CD14-positive monocyte (primary cell): ENCODE measurements around the gene HSPB2. TPM values are rescaled to one million over a fixed set of nuclear protein-coding genes. Genes with fewer than 3 reads are reported as not detected.

Experiments used
- DNase-seq, 3 donors: peaks; one replicate each; pipeline ENCODE4 v3.0.0-alpha.2; 2011 to 2022
- H2AFZ ChIP-seq: 2 replicates; pipeline ENCODE4 v1.6.0; 2012; ENCODE audit warnings: mild to moderate bottlenecking, low read depth, low read length, inconsistent platforms; ENCODE audit not compliant: insufficient read depth, poor library complexity, severe bottlenecking
- H3K27ac ChIP-seq, 2 donors: 1 replicate in 1 of 2; 2 replicates in 1 of 2; pipeline ENCODE4 v1.5.1; 2012 to 2013; ENCODE audit warnings: low read length in 2 of 2, control low read depth in 1 of 2, inconsistent platforms in 1 of 2, low read depth in 1 of 2, mild to moderate bottlenecking in 1 of 2
- H3K27me3 ChIP-seq, 2 donors: one replicate each; pipeline versions ENCODE4 v1.6.0 to v1.6.1; 2011 to 2013; ENCODE audit warnings: low read length in 2 of 2; ENCODE audit not compliant: control insufficient read depth in 2 of 2, insufficient read depth in 2 of 2
- H3K36me3 ChIP-seq, 2 donors: replicated peaks in 1 of 2; 1 replicate in 1 of 2; 2 replicates in 1 of 2; pipeline versions ENCODE4 v1.5.1 to v1.6.1; 2012 to 2013; ENCODE audit warnings: low read length in 2 of 2, control low read depth in 1 of 2, inconsistent platforms in 1 of 2, mild to moderate bottlenecking in 1 of 2; ENCODE audit not compliant: insufficient read depth in 2 of 2, control insufficient read depth in 1 of 2
- H3K4me1 ChIP-seq, 2 donors: 1 replicate in 1 of 2; 2 replicates in 1 of 2; pipeline versions ENCODE4 v1.5.1 to v1.6.1; 2012 to 2013; ENCODE audit warnings: low read length in 2 of 2, control low read depth in 1 of 2, inconsistent platforms in 1 of 2, mild to moderate bottlenecking in 1 of 2, moderate library complexity in 1 of 2; ENCODE audit not compliant: insufficient read depth in 2 of 2, control insufficient read depth in 1 of 2
- H3K4me2 ChIP-seq: replicated peaks from 2 replicates; pipeline ENCODE3; 2012; ENCODE audit warnings: low read length, moderate library complexity, mild to moderate bottlenecking; ENCODE audit not compliant: poor library complexity, severe bottlenecking; ENCODE audit errors: extremely low read depth
- H3K4me3 ChIP-seq, 3 experiments: fragments of 200-600 bp in 1 of 3; sonication (generic) in 1 of 3; replicated peaks in 1 of 3; 1 replicate in 2 of 3; 2 replicates in 1 of 3; pipeline ENCODE4 v1.5.1; 2011 to 2013; ENCODE audit warnings: low read length in 3 of 3, mild to moderate bottlenecking in 3 of 3, control low read depth in 2 of 3, low read depth in 2 of 3, inconsistent platforms in 1 of 3, moderate library complexity in 1 of 3
- H3K79me2 ChIP-seq: 2 replicates; pipeline ENCODE4 v1.6.0; 2012; ENCODE audit warnings: mild to moderate bottlenecking, control low read depth, inconsistent platforms, low read length, moderate library complexity; ENCODE audit not compliant: insufficient read depth
- H3K9ac ChIP-seq: 2 replicates; pipeline ENCODE4 v1.6.0; 2017; ENCODE audit warnings: low read length, mild to moderate bottlenecking; ENCODE audit not compliant: insufficient read depth, poor library complexity, severe bottlenecking
- H3K9me3 ChIP-seq, 2 donors: replicated peaks in 1 of 2; 1 replicate in 1 of 2; 2 replicates in 1 of 2; pipeline versions ENCODE4 v1.5.1 to v1.6.1; 2012 to 2013; ENCODE audit warnings: low read length in 2 of 2, control low read depth in 1 of 2; ENCODE audit not compliant: control insufficient read depth in 1 of 2, insufficient read depth in 1 of 2
- H4K20me1 ChIP-seq: 2 replicates; pipeline ENCODE4 v1.6.0; 2012; ENCODE audit warnings: mild to moderate bottlenecking, low read length, control low read depth, moderate library complexity; ENCODE audit not compliant: insufficient read depth
- H3K27ac Mint-ChIP-seq, 7 donors: one replicate each; pipeline ENCODE4 v1.8.0; 2020; ENCODE audit warnings: mild to moderate bottlenecking in 7 of 7, mixed read lengths in 7 of 7, moderate library complexity in 6 of 7, inconsistent platforms in 2 of 7
- H3K27me3 Mint-ChIP-seq, 3 donors: one replicate each; pipeline ENCODE4 v1.8.0; 2021 to 2022; ENCODE audit warnings: low read depth in 3 of 3, mild to moderate bottlenecking in 3 of 3, mixed read lengths in 3 of 3, moderate library complexity in 3 of 3, inconsistent platforms in 1 of 3
- H3K36me3 Mint-ChIP-seq, 2 donors: one replicate each; pipeline ENCODE4 v1.8.0; 2020; ENCODE audit warnings: mixed read lengths in 2 of 2, inconsistent platforms in 1 of 2, mild to moderate bottlenecking in 1 of 2
- H3K4me1 Mint-ChIP-seq: one replicate; pipeline ENCODE4 v1.8.0; 2020; ENCODE audit warnings: mild to moderate bottlenecking, mixed read lengths
- H3K4me3 Mint-ChIP-seq, 2 donors: one replicate each; pipeline ENCODE4 v1.8.0; 2020; ENCODE audit warnings: mild to moderate bottlenecking in 2 of 2, mixed read lengths in 2 of 2, moderate library complexity in 1 of 2
- H3K9me3 Mint-ChIP-seq, 7 donors: one replicate each; pipeline ENCODE4 v1.8.0; 2020 to 2022; ENCODE audit warnings: mixed read lengths in 7 of 7, mild to moderate bottlenecking in 6 of 7, moderate library complexity in 6 of 7, inconsistent platforms in 2 of 7
- WGBS: methylation state at CpG from one replicate; pipeline ENCODE4 v1.1.5; 2013; ENCODE audit warnings: missing lambda C conversion rate; ENCODE audit not compliant: insufficient coverage; 5-methylcytosine and 5-hydroxymethylcytosine counted together
- intact Hi-C, 2 donors: fragments of 100-400 bp; cut with micrococcal nuclease; formaldehyde crosslinking; loops; one replicate each; pipeline versions ENCODE4 v1.15.0 to v1.15.1; 2023
- polyA plus RNA-seq, 3 donors: library from polyadenylated mRNA; depleted of rRNA in 1 of 3; unstranded in 2 of 3; stranded (reverse) in 1 of 3; fragments of 300-500 nt in 2 of 3; fragments of >200 nt in 1 of 3; fragmentation: Illumina TruSeq in 2 of 3; gene quantifications; 1 replicate in 2 of 3; 2 replicates in 1 of 3; pipeline ENCODE4 v1.2.3, GENCODE V29; 2012 to 2021
- TF ChIP-seq, protein P1 (sequence below): fragments of 200-600 bp; IDR thresholded peaks from one replicate; pipeline ENCODE4 v1.8.0; 2022; ENCODE audit warnings: antibody characterized with exemption, mild to moderate bottlenecking

Gene HSPB2
- polyA plus RNA-seq, 3 donors: not detected

DNA sequence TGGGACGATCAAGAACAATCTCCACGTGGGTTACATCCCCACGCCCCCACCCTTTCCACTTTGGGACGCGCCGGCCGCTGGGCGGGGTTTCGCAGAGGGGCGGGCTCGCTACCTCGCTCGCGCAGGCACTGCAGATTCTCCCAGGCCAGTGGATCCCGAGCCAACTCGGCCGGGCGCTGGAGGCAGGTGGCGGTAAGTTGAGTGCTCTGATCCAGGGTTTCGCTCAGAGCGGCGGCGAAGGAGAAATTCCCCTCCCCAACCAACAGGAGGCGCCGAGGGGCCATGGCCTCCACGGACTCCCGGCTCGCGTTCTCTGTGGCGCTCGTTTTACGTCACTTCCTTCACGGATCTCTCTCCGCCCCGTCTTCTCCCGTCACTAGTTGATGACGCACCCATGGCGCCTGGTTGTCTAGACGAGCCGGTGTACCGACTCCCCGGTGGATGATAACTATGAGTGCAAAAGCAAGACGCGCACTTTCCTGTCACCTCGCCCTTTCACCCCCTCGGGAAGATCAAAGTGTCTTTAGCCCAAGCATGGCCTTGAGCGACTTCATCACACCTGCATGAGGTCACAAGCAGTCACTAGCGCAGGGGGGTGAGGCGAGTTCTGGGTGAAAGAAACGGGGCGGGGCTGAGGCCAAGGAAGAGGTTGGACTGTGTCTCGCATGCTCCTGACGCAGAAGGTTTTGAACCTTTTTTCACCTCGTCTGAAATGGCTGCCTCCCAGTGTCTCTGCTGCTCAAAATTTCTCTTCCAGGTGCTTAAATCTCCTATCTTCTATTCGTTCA, 33.5 kb upstream of the HSPB2 start, which contains the start of the genes CFAP68 and FDXACB1:
Gene CFAP68, plus strand, starts transcription at position 693 of the 788 bp plus-strand sequence. Its CDS starts 20 bp downstream, at position 713.
Gene FDXACB1, minus strand, starts transcription at position 317 of the 788 bp plus-strand sequence. Its CDS starts 33 bp downstream, at position 284.
- peaks cover 12% of the 10 kb centered on the region in 2 donors for H3K36me3 Mint-ChIP-seq
- Histone ChIP-seq H2AFZ (peak within 1 kb of the TSS; percentile 89), H4K20me1 (no peaks in the 10 kb centered on the region), H3K79me2 (no peaks in the 10 kb centered on the region), H3K4me3 (peak within 1 kb of the TSS; percentile 67 to 82 (median 71)), H3K4me1 (peaks cover 29 to 35% of the 10 kb centered on the region in 2 donors), H3K27me3 (no peaks in the 10 kb centered on the region), H3K9me3 (no peaks in the 10 kb centered on the region), H3K4me2 (peak within 1 kb of the TSS; percentile 96), H3K36me3 (peaks cover 4 to 12% of the 10 kb centered on the region in 2 donors), H3K9ac (peak within 1 kb of the TSS; percentile 87), H3K27ac (peak within 1 kb of the TSS; percentile 96 to 100)
- peaks cover 0 to 3% (median 0%) of the 10 kb centered on the region in 7 donors for H3K9me3 Mint-ChIP-seq
- H3K4me3 Mint-ChIP-seq: peak within 1 kb of the TSS; percentile 88 to 95
- H3K27me3 Mint-ChIP-seq: peaks cover 0 to 4% (median 2%) of the 10 kb centered on the region in 3 donors
- intact Hi-C loops: loop anchor here (2.0 to 10.0 kb wide), 3 partner anchors 48 to 196 kb away; partner anchors contain the start of genes NKAPD1 (in 2 of the 2) and PIH1D2 (in 2 of the 2)
- WGBS: under 1% methylated on average over 38 of the region's 55 CpGs
- H3K4me1 Mint-ChIP-seq: peaks cover 35% of the 10 kb centered on the region
- DNase-seq: peak; percentile 96 to 98 (median 97)
- TF ChIP-seq, protein P1, sequence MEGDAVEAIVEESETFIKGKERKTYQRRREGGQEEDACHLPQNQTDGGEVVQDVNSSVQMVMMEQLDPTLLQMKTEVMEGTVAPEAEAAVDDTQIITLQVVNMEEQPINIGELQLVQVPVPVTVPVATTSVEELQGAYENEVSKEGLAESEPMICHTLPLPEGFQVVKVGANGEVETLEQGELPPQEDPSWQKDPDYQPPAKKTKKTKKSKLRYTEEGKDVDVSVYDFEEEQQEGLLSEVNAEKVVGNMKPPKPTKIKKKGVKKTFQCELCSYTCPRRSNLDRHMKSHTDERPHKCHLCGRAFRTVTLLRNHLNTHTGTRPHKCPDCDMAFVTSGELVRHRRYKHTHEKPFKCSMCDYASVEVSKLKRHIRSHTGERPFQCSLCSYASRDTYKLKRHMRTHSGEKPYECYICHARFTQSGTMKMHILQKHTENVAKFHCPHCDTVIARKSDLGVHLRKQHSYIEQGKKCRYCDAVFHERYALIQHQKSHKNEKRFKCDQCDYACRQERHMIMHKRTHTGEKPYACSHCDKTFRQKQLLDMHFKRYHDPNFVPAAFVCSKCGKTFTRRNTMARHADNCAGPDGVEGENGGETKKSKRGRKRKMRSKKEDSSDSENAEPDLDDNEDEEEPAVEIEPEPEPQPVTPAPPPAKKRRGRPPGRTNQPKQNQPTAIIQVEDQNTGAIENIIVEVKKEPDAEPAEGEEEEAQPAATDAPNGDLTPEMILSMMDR: peak; percentile 99
- H3K27ac Mint-ChIP-seq: peak within 1 kb of the TSS; percentile 99 to 100 (median 100)

- Histone ChIP-seq H2AFZ (peak overlapping the region; percentile 89), H3K27me3 (no peaks in the 10 kb centered on the region), H3K9me3 (no peaks in the 10 kb centered on the region), H3K36me3 (peaks cover 4 to 12% of the 10 kb centered on the region in 2 donors), H4K20me1 (no peaks in the 10 kb centered on the region), H3K9ac (peak overlapping the region; percentile 87), H3K4me2 (peak overlapping the region; percentile 96), H3K4me3 (peak overlapping the region; percentile 67 to 82 (median 71)), H3K4me1 (peaks cover 29 to 35% of the 10 kb centered on the region in 2 donors), H3K27ac (peak overlapping the region; percentile 96 to 100), H3K79me2 (no peaks in the 10 kb centered on the region)
- WGBS: 48% methylated on average over 6 of the region's 6 CpGs
- Mint-ChIP-seq H3K9me3 (peaks cover 0 to 3% (median 0%) of the 10 kb centered on the region in 7 donors), H3K27me3 (peaks cover 0 to 4% (median 2%) of the 10 kb centered on the region in 3 donors), H3K4me3 (peak overlapping the region; percentile 88 to 95), H3K4me1 (peaks cover 35% of the 10 kb centered on the region), H3K36me3 (peaks cover 10 to 11% of the 10 kb centered on the region in 2 donors), H3K27ac (peak overlapping the region; percentile 99 to 100 (median 100))
- TF ChIP-seq, protein P1: no peak
- intact Hi-C loops: loop anchor here (2.0 to 10.0 kb wide), 3 partner anchors 47 to 195 kb away; partner anchors contain the start of genes NKAPD1 (in 2 of the 2) and PIH1D2 (in 2 of the 2)
- no peak for DNase-seq
Observed at GRCh38 chr11:111879637-111879960, 32.9 kb upstream of the HSPB2 start.
